Brain microvascular endothelial cell (primary cell): Measurements from ENCODE around the gene EIPR1.

Experiments used
- DNase-seq: peaks from one replicate; pipeline ENCODE4 v3.0.0-alpha.2; 2020
- H3K27ac ChIP-seq: fragments of 250-450 bp; sonication (Bioruptor Pico); 2 replicates; pipeline ENCODE4 v1.5.1; 2020; ENCODE audit warnings: mild to moderate bottlenecking, moderate library complexity
- H3K27me3 ChIP-seq: fragments of 250-450 bp; sonication (Bioruptor Pico); replicated peaks from 2 replicates; pipeline ENCODE4 v1.5.1; 2020; ENCODE audit warnings: mild to moderate bottlenecking
- H3K36me3 ChIP-seq: fragments of 250-450 bp; sonication (Bioruptor Pico); replicated peaks from 2 replicates; pipeline ENCODE4 v1.5.1; 2020; ENCODE audit warnings: mild to moderate bottlenecking
- H3K4me3 ChIP-seq: 2 replicates; pipeline ENCODE4 v1.5.1; 2011; ENCODE audit warnings: low read depth, mild to moderate bottlenecking, control low read depth, low read length, moderate library complexity
- in situ Hi-C: cut with HindIII; loops from 2 replicates; pipeline ENCODE4 v1.10.0; 2017; ENCODE audit warnings: low sequenced_read_pairs, low pct_ligation_motif_present
- TF ChIP-seq, protein P1 (sequence below): IDR thresholded peaks from 2 replicates; pipeline ENCODE4 v1.5.1; 2011; ENCODE audit warnings: low read depth, mild to moderate bottlenecking, moderate library complexity, low read length, control low read depth, inconsistent platforms; ENCODE audit errors: missing control alignments

The EIPR1 gene

DNA sequence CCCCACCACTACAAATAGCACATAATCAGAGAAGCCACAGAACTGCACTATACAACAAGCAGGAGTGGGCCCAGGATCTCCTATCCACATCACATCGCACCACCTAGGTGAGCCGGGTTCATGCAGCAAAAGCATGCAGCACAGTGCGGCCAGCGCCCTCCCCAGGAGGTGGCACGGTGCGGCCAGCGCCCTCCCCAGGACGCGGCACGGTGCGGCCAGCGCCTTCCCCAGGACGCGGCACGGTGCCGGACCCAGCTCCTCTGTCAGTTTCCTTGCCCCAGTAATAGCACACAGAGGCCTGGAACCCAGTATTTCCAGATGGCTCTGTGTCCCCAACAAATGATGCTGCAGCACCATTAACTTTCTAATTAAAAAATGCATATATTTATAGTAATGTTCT lies 114.1 kb downstream of the EIPR1 start:
- no peaks in the 10 kb centered on the region for H3K27me3 ChIP-seq
- no peak for DNase-seq
- no peak overlapping the region for H3K27ac ChIP-seq
- in situ Hi-C loops = no loop called here
- no peaks in the 10 kb centered on the region for H3K36me3 ChIP-seq
- H3K4me3 ChIP-seq = no peak overlapping the region
- TF ChIP-seq, protein P1, sequence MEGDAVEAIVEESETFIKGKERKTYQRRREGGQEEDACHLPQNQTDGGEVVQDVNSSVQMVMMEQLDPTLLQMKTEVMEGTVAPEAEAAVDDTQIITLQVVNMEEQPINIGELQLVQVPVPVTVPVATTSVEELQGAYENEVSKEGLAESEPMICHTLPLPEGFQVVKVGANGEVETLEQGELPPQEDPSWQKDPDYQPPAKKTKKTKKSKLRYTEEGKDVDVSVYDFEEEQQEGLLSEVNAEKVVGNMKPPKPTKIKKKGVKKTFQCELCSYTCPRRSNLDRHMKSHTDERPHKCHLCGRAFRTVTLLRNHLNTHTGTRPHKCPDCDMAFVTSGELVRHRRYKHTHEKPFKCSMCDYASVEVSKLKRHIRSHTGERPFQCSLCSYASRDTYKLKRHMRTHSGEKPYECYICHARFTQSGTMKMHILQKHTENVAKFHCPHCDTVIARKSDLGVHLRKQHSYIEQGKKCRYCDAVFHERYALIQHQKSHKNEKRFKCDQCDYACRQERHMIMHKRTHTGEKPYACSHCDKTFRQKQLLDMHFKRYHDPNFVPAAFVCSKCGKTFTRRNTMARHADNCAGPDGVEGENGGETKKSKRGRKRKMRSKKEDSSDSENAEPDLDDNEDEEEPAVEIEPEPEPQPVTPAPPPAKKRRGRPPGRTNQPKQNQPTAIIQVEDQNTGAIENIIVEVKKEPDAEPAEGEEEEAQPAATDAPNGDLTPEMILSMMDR = no peak

DNA sequence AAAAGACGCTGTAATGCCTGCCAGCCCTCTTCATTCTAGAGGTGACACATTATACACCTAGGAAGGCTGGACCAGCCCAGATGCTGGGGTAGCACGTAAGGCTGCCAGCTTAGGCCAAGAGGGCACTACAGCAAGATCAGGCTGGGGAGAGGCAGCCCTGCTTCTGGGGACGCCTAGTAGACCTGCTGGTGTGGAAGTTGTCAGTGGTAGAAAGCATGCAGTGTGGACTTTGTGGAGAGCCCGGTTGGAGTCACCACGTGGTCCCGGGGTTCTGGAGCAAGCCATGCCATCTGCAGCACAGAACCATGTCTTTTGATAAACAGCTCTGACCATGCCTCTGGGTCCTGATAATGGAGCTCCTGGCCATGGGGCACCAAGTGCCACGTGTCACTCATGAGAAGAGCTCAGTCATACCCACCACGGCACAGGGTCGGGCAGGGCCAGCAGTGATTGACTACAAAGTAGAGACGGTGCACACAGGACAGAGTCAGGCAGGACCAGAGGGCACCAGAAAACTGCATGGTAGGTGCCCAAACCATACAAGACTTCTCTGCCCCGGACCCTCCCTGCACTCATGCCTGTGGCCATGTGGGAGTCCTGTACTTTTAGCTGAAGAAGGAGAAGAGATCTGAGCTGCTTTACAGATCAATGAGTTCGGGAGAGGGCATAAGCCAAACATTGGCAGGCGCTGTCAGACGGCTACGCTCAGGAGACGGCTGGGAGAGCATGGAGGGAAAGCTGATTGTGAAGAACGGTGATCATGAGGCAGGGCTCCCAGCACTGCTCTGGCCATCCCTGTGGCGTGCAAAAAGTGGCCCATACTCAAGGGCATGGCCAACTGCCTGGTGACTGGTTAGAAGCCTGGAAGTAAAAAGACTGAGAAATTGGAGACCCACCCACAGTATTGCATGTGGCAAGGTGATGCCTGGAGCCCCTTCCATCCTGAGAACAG lies 114.9 kb downstream of the EIPR1 start:
- H3K36me3 ChIP-seq = no peaks in the 10 kb centered on the region
- DNase-seq = no peak
- TF ChIP-seq, protein P1 = no peak
- H3K4me3 ChIP-seq = no peak overlapping the region
- no peaks in the 10 kb centered on the region for H3K27me3 ChIP-seq
- in situ Hi-C loops = no loop called here
- no peak overlapping the region for H3K27ac ChIP-seq

DNA sequence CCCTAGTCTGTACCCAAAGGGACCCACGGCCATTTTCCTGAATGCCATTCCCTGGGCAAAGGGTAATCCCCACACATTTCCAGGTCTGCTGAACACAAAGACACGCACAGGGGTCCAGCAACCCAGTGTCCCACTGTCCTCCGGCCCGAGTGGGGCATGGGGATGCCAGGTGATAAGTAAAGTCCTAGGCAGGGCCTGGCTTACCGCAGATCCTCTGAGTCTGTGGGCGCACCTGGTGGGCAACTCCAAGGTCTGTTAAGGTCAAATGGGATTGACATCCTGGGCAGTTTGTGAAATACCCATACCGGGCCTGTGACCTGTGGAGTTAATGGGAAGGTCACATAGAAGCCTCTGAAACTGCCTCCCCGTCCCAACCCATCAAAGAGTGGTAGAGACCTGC lies 116.1 kb downstream of the EIPR1 start:
- DNase-seq = no peak
- Histone ChIP-seq H3K4me3 (no peak overlapping the region), H3K27ac (no peak overlapping the region), H3K36me3 (no peaks in the 10 kb centered on the region), H3K27me3 (no peaks in the 10 kb centered on the region)
- in situ Hi-C loops = no loop called here
- TF ChIP-seq, protein P1 = no peak

DNA sequence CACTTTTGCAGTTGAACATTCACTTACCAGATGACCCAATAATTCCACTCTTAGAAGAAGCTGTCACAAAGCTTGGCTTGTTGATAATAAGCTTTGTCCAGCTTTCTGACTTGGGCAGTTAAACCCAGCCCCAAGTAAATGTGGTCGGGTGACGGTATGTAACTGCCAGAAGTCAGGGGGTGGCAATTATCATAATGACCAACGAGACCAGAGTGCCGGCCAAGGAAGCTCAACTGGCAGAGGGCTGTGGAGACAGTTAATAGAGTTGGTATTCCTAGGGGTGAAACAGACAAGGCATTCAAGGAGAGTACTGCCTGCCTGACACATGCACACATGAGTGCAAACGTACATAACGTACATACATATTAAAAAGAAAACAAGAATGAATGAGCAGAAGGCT lies 116.7 kb downstream of the EIPR1 start:
- no peak for DNase-seq
- no peak overlapping the region for H3K4me3 ChIP-seq
- TF ChIP-seq, protein P1 = no peak
- no peak overlapping the region for H3K27ac ChIP-seq
- in situ Hi-C loops = no loop called here
- no peaks in the 10 kb centered on the region for H3K27me3 ChIP-seq
- no peaks in the 10 kb centered on the region for H3K36me3 ChIP-seq

DNA sequence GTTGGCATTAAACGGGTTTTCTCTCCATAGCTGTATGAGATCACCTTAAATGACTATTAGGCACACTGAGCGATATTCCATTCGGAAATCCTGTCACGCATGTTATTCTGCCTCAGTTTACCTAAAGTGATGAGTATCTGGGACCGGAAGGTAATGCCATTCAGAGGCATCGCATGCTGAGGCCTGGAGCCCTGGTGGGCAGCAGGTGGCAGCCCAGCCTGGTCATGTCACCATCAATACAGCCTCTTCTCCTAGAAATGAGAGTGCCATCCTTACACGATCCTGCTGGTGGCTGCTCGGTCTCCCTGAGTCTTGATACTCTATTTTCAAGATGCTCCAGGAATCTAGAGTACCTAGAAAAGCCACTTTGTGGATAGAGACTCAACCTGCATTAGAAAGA lies 119.8 kb downstream of the EIPR1 start:
- no peak for DNase-seq
- in situ Hi-C loops = no loop called here
- Histone ChIP-seq H3K27ac (no peak overlapping the region), H3K4me3 (no peak overlapping the region), H3K36me3 (peaks cover 2% of the 10 kb centered on the region), H3K27me3 (no peaks in the 10 kb centered on the region)
- TF ChIP-seq, protein P1 = no peak
